COLO668 (cell line): Measurements from ENCODE around the gene ZRANB1.
A peak's percentile ranks its signal among the peaks of the same experiment; 100 is the strongest.

Experiments
- DNase-seq: peaks from one replicate; lab custom pipeline; 2025; ENCODE audit not compliant: unreplicated experiment; lab: John Stamatoyannopoulos, UW

The ZRANB1 gene

DNA sequence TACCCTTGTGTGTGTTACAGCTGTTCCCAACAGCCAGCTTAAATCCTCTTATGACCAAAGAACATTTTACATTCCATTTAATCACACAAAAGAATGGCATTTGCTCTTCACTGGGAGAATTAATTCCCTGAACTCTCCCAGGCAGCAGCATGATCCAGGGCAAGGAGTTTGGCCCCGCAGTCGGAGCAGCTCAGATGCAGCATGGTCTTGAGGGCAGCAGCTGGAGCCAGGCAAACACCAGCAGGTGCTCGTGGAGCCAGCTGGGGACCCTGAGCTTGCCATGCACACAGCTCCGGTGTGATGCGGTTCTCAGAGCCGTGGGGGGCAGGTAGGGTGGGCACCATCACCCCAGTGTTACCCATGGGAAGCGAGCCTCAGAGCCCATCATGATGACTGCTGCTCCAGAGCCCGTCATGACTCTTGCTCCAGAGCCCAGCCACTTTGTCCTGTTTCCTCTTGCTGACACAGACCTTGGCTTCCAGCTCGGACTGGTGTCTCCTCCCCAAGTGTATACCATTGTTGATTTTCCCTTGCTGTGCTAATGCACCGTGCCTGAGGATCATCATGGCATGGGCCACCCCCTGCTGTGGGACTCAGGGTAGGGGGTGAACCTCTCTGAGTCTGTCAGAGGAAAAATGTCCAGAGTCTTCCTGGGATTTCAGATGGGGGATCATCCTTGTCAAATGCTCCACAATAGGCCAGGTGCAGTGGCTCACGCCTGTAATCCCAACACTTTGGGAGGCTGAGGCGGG lies 75.8 kb downstream of the ZRANB1 start:
- DNase-seq: peak; percentile 67

DNA sequence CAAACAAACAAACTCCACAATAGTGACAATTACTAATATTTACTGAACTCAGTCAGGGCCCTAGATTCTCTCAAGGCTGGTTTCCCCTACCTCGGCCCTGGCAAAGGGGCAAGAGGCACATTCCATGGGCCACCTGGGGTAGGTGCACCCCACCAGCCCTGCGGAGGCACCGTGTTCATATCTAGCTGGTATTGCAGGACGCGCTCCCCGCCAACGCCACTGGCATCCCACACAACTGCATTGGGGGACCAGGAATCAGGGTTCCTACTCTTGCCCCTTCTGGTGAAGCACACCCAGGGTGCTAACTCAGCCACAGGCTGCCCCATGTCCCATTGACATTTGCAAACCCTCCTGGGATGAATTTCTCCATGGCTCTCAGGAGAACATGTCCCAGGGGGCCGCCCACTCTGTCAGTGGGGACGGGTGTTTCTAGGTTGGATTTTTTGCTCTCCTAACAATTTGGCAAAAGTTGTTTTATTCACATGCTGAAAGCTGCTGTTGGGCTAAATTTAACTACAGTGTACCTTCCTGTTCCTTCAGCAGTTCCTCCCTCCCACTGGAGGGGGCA lies 76.7 kb downstream of the ZRANB1 start:
- DNase-seq: no peak

DNA sequence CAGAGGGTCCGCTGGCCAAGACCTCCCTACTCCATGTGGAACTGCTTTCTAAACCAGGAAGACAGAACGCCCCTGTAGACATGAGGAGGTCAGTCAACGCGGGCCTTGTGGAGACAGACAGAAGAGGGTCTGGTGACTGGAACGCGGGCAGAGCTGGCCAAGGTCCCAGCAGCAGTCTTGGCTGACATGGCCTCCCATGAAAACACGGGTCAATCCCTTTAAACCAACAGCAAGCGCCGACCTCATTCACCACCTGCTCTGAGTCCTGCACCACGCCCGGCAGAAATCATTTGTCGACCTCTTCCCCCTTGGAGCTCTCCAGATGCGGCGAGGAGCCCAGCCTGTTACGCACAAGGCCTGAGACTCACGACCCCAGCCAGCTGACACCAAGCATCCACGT lies 78.5 kb downstream of the ZRANB1 start:
- DNase-seq: no peak

DNA sequence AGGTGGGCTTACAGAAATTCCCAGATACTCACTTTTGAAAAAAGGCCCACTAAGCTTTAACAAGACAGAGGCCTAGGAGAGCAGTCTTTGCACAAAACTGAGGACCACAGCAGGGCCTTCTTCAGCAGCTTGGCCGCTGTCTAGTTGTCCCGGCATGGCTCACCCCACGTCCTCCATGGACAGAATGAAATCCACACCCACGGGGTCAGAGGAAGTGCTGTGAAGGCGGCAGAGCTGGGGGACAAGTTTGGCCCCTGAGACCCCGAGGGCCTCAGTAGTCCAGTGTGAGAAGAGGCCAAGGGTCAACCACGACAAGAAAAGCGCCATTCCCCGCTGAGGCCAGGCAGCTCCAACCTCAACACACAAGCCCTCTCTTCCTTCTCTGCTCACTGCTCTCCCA lies 78.9 kb downstream of the ZRANB1 start:
- no peak for DNase-seq

DNA sequence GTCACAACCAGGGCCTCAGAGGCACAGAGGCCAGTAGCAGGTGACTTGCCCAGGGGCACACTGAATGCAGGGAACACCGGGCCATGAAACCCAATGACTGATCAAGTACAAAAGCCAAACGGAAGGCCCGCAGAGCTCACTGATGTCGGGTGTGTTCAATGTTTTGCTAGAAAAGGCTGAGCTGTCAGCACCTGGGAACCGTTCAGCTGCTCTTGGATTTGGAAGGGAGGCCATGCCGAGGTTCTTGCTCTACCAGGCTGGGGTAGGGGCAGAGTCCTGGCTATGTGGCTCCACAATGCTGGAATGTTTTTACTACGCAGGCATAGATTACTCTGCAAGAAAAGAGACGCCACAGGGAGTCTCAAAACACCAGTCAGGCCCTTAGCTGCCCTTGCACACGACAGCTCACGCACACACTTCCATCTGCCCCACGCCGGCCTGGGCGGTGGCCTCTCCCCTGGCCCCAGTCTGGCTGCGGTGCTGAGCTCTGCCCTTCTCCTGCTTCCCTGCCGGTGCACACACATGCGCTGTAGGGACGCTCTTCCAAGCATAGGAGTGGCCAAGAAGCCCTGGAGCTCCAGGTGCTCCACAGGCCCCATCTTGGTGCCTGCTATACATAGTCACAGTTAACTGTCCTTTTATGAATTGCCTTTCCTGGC lies 79.9 kb downstream of the ZRANB1 start:
- peak; percentile 5 for DNase-seq

DNA sequence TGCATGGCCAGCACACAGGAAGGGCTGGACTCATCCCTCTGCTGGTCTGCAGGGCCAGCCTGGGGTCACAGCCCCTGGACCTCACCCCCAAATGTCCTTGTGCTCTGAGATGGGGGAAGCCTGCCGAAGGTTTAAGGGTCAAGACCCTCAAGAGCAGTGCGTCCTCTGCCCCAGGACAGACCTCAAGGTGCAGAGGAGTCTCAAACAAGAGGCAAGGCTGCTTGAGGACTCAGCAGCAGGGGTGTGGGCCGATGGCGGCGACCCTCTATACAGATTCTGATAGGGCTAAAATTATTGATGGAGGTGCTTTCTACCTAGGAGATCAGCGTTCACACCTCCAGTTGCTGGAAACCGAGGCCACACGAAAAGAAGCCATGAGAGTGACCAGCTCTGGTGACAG lies 80.7 kb downstream of the ZRANB1 start:
- DNase-seq: no peak

DNA sequence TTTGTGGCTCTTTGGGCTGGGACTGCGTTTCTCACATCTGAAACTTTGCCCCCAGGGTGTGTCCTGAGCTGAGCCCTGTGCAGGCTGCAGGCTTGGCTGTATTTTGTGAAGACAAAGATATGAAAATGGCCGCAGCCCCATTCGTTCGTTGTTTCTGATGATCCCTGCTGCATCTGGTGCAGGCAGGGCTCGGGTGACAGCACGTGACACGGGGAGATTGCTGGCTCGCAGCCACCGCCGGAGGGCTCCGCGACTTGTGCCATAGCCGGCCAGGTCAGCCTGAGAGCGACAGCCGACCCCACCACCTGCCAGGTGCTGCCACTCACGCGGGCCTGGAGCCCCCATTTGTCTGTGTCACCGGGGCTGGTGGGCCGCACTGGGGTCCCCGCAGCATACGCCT lies 81.3 kb downstream of the ZRANB1 start:
- peak; percentile 84 for DNase-seq

DNA sequence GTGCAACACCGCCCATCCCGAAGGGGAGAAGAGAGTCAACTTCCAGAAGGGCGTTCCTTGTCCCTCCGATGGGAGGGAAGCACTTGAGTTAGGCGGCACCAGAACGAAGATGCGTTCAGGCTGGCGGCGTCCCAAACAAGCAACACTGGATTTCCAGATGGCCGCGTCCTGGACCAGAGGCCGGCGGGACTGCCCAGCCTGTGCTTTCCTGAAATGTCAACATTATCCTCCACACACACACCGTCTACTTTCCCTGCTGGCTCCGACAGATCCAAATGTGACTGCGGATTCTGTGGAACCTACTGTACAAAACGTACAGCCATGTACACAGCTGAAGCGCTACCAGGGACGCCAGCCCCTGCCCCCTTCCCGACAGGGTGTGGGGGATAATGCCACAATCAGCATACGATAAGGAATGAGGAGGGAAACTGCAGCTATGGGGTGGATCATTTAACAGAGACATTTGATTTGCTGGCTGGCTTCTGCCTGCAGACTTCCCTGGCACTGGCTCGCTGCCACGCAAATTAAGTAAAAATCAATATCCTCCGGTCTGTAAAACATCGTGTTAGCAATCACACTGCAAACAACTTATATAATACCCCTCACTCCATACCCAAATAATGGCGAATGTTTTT lies 82.1 kb downstream of the ZRANB1 start:
- DNase-seq: peak; percentile 68

DNA sequence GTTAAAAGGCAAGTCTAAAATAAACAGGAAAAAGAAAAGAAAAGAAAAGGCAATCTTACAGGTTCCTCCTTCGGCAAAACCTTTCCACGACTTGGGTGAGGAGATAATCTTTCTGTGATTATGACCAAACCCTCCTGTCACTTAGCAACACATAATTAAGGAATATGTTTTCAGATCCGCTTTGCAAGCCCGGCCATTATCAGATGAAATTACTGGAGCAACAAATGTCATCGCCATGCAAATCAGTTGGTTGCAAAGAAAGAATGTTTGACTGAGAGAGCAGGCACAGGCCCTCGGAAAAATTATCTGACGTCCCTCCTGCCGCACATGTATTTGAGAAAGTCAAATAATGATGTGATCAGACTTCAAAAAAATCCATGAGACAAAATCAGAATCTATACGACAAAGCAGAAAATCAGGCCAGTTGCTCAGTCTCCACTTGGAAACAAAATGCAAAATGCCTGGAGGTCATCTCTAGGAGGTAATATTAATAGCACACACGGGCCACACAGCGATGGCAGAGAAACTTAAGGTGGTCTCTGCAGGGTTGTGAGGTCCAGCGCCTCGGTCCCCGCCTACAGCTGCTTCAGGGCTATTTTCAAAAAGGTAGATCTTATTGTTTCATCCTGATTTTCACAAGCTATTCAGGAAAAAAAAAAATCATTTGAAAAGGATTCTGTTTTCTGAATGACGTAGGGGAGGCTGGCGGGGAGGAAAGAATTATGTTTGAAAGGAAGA lies 82.7 kb downstream of the ZRANB1 start:
- DNase-seq: peak; percentile 28

DNA sequence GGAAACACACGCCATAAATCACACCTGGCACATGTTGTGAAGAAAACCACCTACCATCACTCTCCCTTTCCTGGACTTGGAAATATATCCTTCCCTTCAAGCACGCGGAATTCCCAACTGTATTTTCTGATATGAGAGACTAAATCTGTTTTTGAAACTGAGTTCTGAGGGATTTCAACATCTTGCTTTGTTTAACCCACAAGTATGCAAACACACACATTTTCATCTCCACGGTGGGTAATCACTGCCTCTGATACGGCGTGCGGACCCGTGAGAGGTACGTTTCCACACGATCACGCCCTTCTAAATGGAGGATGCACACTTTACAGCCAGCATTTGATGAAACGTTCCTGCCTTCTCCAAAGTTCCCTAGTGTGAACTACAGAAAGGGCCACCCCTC lies 83.4 kb downstream of the ZRANB1 start:
- DNase-seq: no peak

DNA sequence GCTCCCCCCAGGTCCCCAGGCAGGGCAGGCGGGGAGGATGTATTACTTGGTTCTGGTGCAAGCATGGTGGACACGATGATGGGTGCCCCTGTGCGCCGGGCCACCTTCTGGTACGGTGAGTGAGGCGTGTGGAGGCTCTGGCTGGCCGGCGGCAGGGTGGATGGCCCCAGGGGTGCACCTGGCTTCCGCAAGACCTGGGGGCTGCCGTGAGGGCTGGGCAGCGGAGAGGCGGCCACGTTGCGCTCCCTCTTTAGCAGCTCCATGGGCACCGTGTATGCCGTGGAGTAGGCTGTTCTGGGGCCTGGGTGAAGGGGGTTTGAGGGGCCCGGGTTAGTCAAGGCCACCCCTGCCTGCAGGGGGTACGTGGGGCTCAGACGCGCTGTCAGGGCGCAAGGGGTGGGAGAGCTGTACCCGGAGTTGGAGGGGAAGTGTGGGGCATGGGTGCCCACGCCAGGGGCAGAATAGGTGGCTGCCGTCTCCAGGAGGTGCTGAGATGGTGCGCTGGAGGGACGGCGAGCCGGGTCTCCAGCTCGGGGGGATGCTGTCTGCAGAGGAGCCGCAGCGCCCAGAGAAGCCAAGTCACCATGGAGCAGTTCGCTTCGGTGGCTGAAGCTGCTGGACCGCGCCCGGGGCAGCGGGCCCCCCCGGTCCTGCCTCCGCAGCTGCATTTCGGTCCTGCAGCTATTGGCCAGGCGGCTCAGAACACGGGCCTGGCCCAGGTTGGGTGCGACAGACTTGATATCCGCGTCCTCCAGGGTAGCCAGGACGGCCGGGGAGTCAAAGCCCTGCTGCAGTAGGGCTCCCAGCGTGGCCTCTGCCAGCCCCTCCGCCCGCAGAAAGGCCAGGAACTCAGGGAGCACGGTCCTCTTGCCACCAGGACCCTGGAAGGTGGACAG lies 84.4 kb downstream of the ZRANB1 start:
- DNase-seq: no peak

DNA sequence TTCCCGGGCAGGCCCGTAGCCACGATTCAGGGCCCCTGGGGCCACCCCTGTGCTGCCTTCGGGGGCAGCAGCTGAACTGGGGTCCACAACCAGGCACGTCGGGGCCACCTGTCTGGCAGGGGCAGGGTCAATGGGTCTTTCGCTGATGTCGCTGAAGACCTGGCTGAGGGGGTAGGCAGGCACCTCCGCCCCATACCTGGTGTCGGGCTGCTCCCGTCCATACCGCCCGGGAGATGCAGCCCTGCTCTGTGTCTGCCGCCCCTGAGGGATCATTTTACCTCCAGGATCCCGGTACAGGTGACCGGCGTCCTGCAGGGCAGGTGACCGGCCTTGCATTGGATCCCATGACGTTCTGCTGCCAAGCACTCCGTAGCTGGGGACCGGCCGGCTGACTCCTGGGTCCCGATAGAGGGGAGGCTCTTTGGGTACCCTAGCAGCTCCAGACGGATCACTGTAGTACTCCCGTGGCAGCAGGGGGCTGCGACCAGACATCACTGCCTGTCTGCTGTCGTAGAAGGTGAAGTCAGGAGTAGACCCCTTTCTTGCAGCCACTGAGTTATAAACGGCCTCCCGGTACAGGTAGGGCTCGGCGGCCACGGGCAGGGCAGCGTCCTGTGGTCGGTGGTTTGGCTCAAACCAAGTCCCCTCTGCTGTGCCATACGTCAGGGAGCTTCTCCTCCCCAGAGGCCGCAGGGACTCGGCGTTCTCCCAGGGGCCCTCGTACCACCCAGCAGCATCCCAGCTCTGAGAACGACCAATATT lies 85.2 kb downstream of the ZRANB1 start:
- no peak for DNase-seq

DNA sequence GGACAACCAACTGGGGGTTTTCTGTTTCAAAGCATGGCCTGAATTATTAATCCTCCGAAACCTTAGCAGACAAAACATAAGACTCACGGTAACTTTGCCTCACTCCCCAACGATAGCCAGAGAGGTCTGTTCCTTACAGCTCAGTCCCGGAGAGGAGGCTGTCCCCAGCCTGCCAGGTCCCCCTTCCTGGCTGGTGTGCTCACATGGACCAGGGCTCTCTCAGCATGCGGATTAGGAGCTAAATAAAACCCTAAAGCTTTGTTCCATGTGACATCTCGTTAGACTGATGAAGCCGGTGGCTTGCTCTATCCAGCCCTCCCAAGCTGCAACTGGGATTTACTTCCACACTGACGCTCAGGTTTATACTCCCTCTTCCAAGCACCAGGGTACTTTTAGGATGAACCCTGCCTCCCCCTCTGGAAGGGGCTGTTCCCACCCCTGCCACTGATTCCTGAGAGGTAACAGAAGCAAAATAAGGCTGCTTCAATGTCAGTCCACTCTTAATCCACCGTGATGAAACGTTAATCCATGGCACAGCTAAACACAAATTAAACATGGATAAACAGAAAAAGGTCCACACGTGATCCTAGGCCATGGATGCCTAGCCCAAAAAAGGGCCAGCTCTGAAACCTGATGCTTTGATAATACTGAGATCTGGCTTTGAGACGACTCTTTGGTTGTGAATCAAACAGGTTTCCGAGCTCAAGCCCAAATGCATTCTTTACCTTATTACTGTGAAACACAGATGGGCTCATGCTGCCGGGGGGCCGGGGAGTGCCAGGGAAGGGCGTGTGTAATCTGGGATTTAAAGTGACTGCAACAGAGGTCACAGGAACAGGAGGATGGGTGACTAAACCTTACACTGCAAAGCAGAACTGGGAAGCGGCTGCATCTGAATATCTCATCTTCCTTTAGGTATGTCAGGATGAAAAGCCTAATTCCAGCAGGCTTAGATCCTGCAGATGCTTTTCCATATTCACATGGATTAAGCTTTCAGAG lies 86.2 kb downstream of the ZRANB1 start:
- DNase-seq: no peak

DNA sequence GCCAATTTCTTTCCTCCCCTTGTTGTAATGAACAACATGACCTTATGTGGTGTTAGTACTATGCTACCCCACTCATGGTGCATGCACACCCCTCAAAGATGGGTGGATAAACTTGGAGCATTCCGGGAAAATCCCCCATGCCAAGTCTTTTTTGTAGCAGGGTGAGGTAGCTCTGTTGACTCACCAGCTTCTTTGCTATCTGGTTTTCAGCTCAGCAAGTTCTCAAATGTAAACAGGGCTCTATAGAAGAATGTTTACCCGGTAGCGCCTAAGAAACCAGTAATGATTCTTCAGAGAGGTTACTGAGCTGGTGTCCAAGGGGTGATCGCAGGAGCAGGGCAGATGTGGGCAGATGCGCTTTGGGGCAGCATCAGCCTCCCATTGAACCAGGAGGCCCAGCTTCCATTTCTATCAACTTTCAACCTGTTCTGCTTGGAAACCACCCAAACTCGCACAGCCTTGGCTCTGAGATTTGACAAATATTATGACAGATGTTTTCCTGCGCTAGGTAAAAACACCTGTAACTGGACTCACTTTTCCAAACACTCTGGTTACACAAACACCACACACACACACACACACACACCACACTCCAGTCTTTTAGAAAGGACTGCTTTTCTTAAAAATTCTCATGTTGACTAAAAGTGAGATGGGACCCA lies 87.8 kb downstream of the ZRANB1 start:
- DNase-seq: no peak

DNA sequence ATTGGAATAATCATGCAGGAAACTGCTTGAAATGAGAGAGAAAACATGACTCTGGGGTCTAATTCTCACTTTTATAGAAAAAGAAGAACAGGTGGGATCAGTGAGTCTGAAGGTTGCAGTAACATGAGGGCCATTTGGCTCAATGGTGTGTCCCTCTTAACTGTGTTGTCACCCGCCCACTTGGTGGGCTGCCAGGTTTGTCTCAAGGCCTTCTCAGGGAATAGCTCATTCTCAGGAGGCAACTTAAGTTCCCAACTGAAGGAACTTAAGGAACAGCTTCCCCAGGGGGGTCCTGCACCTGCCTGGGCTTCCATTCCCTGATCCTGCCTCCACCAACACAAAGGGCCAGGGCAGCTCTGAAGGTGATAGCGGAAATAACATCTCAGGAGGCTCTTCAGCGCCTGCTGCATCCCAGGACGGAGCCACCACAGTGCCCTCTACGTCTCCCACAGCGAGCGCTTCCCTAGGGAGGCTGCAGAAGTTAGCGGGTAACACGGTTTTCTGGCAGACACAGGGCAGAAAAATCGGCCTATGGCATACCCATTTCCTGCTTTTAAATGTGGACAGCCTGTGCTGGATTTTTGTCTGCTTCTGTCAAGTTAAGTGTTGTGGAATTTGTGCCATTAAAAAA lies 88.8 kb downstream of the ZRANB1 start:
- no peak for DNase-seq

DNA sequence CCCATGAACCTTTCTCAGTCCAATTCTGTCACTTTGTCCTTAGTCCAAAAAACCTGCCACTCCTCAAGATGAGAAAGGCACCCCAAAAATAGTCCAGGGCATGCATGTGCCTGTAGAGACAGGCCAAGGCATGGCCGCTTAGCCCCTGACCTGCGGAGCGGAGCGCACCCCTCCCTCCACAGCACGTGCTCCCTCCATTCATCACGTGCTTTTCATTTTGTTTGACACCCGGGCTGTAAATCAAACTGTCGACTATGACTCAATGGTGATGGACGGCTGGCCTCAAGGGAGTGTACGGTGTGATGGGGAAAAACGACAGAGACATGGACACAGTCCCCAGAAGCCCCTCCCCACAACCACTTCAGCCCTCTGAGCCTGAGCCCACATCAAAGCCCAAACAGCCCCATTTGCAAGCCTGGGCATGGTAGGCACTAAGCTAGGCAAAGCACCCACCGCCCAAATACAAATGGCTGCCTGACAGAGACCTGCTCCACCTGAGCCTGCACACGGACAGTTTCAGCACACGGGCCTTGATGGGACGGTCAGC lies 90.6 kb downstream of the ZRANB1 start:
- no peak for DNase-seq
